Measurements from ENCODE around the gene TCEA2. TPM values are rescaled to one million over a fixed set of nuclear protein-coding genes. Genes with fewer than 3 reads are reported as not detected.

TCEA2 gene
- total and polyA plus RNA-seq, 11 donors, result 19.2 to 52.1 (median 42.6) TPM

GRCh38 chr20:64057628-64058498 is 5.1 kb upstream of the TCEA2 start:
- Histone ChIP-seq H3K36me3 (no peaks in the 10 kb centered on the region), H3K27me3 (peaks cover 0 to 18% (median 0%) of the 10 kb centered on the region in 9 donors), H3K27ac (peak overlapping the region; percentile 45 to 98 (median 91)), H3K4me1 (peaks cover 3 to 59% (median 39%) of the 10 kb centered on the region in 12 donors), H3K9me3 (no peaks in the 10 kb centered on the region), H3K4me3 (peak overlapping the region in 11 of 12 donors; percentile 7 to 49 (median 40))
- WGBS, 4 donors, result 31 to 55% (median 32%) methylated on average over 19 to 33 of the region's 33 CpGs
- intact Hi-C loops (cut with DNase I), result loop anchor here in 5 of 10 donors (2.0 to 5.0 kb wide), 3 partner anchors 19 to 77 kb away; partner anchors contain the start of gene PRPF6 (in 2 of the 5)
- DNase-seq (peak; percentile 79 to 89 (median 85)), ATAC-seq (peak in 3 of 4 donors; percentile 45 to 62 (median 49))
- TF ChIP-seq POLR2A (IDR thresholded peaks at IDR 0.05), result no peak
- TF ChIP-seq, protein P1, sequence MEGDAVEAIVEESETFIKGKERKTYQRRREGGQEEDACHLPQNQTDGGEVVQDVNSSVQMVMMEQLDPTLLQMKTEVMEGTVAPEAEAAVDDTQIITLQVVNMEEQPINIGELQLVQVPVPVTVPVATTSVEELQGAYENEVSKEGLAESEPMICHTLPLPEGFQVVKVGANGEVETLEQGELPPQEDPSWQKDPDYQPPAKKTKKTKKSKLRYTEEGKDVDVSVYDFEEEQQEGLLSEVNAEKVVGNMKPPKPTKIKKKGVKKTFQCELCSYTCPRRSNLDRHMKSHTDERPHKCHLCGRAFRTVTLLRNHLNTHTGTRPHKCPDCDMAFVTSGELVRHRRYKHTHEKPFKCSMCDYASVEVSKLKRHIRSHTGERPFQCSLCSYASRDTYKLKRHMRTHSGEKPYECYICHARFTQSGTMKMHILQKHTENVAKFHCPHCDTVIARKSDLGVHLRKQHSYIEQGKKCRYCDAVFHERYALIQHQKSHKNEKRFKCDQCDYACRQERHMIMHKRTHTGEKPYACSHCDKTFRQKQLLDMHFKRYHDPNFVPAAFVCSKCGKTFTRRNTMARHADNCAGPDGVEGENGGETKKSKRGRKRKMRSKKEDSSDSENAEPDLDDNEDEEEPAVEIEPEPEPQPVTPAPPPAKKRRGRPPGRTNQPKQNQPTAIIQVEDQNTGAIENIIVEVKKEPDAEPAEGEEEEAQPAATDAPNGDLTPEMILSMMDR (IDR thresholded peaks at IDR 0.05), result peak; percentile 76 to 90 (median 84)

DNA sequence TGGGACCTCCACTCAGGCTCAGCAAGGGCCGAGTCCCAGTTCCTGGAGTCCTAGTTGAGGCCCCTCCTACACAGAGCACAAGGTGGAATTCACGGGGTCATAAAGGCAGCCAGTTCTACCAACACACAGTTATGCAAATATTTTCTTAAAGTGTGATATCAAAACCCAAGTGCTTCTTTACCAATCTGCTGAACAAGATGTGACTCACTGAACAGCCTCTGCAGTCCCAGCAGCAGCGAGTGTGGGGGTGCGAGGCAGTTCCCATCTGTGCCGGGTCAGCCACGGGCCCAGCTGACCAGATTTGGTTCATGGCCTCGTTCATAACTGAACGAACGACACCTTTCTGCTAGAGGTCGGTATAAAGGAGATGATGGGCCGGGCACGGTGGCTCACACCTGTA is 4.5 kb upstream of the TCEA2 start:
- WGBS, 4 donors, result 84 to 88% (median 86%) methylated on average over 12 of the region's 12 CpGs
- no peaks in the 10 kb centered on the region for H3K9me3 ChIP-seq
- no peaks in the 10 kb centered on the region for H3K36me3 ChIP-seq
- intact Hi-C loops (cut with DNase I), result loop anchor here in 1 of 10 donors (5.0 kb wide), 1 partner anchor 76 kb away; the partner anchor contains the start of gene PRPF6
- peaks cover 3 to 52% (median 32%) of the 10 kb centered on the region in 12 donors for H3K4me1 ChIP-seq
- peaks cover 0 to 18% (median 0%) of the 10 kb centered on the region in 9 donors for H3K27me3 ChIP-seq
- H3K4me3 ChIP-seq, result no peak overlapping the region
- no peak overlapping the region for H3K27ac ChIP-seq
- ATAC-seq, result no peak
- DNase-seq, result no peak
- TF ChIP-seq POLR2A (IDR thresholded peaks at IDR 0.05), result no peak
- TF ChIP-seq, protein P1 (IDR thresholded peaks at IDR 0.05), result no peak

GRCh38 chr20:64062276-64062595 is 762 bp upstream of the TCEA2 start:
- H3K4me3 ChIP-seq, result peak overlapping the region; percentile 68 to 99 (median 92)
- no peak for DNase-seq
- TF ChIP-seq, protein P1 (IDR thresholded peaks at IDR 0.05), result no peak
- TF ChIP-seq POLR2A (IDR thresholded peaks at IDR 0.05), result no peak
- no peaks in the 10 kb centered on the region for H3K9me3 ChIP-seq
- peak overlapping the region; percentile 14 to 89 (median 85) for H3K27ac ChIP-seq
- no peak for ATAC-seq
- peaks cover 6 to 53% (median 28%) of the 10 kb centered on the region in 12 donors for H3K4me1 ChIP-seq
- H3K27me3 ChIP-seq, result peaks cover 0 to 3% (median 0%) of the 10 kb centered on the region in 9 donors
- intact Hi-C loops (cut with DNase I), result loop anchor here in 2 of 10 donors (5.0 to 10.0 kb wide), 2 partner anchors 80 to 167 kb away; partner anchors contain the start of genes DNAJC5 (in 1 of the 2) and PRPF6 (in 1 of the 2)
- WGBS, 4 donors, result 55 to 78% (median 64%) methylated on average over 3 to 5 of the region's 5 CpGs
- no peaks in the 10 kb centered on the region for H3K36me3 ChIP-seq
